PC-9 (cell line): ENCODE results near the gene SYK. TPM values are rescaled to one million over a fixed set of nuclear protein-coding genes. Genes with fewer than 3 reads are reported as not detected.
"Not testable (repeated sequence)": the region's sequence is repeated elsewhere in the genome, so short reads cannot be mapped to it uniquely, and the experiment has no call there.

Experiments used
- BruUV-seq: library from RNA; stranded (reverse); fragments of 400-500 nt; replicated peaks from 2 replicates; lab custom pipeline; 2021; lab: Mats Ljungman, UMichigan
- CTCF ChIA-PET: fragments of 300-600 bp; sonication (Branson Sonifier 250); formaldehyde crosslinking; loops from one replicate; lab custom pipeline; 2022; ENCODE audit warnings: antibody characterized with exemption; lab: Charles Lee
- POLR2A ChIA-PET: fragments of 300-600 bp; sonication (Branson Sonifier 250); formaldehyde crosslinking; loops from one replicate; lab custom pipeline; 2022; ENCODE audit warnings: antibody characterized with exemption; ENCODE audit not compliant: unreplicated experiment; lab: Charles Lee
- DNase-seq, 2 experiments: peaks; one replicate each; pipeline versions ENCODE4 v3.0.0 to v3.0.0-alpha.2; 2015 to 2022; ENCODE audit warnings: mixed read lengths in 1 of 2
- H2AFZ ChIP-seq: fragments of 200-600 bp; sonication (generic); 2 replicates; pipeline ENCODE4 v1.8.1; 2017; ENCODE audit warnings: antibody characterized with exemption
- H3F3A ChIP-seq: fragments of 200-600 bp; sonication (generic); 2 replicates; pipeline ENCODE4 v1.8.1; 2017; ENCODE audit warnings: antibody characterized with exemption, mild to moderate bottlenecking, low read depth; ENCODE audit not compliant: insufficient read depth
- H3K27ac ChIP-seq: fragments of 200-600 bp; sonication (generic); 2 replicates; pipeline ENCODE4 v1.6.1; 2016; ENCODE audit warnings: mixed run types
- H3K27me3 ChIP-seq: fragments of 200-600 bp; sonication (generic); 2 replicates; pipeline ENCODE4 v1.6.1; 2016; ENCODE audit warnings: low read depth, mixed run types; ENCODE audit not compliant: insufficient read depth
- H3K36me3 ChIP-seq: fragments of 200-600 bp; sonication (generic); 2 replicates; pipeline ENCODE4 v1.6.1; 2016; ENCODE audit warnings: low read depth, mixed run types
- H3K4me1 ChIP-seq: fragments of 200-600 bp; sonication (generic); replicated peaks from 2 replicates; pipeline ENCODE4 v1.6.1; 2016; ENCODE audit warnings: mixed run types; ENCODE audit not compliant: insufficient read depth
- H3K4me2 ChIP-seq: fragments of 200-600 bp; sonication (generic); 2 replicates; pipeline ENCODE4 v1.6.1; 2017; ENCODE audit warnings: mixed run types
- H3K4me3 ChIP-seq: fragments of 200-600 bp; sonication (generic); 2 replicates; pipeline ENCODE4 v1.6.1; 2016; ENCODE audit warnings: mixed run types
- H3K79me2 ChIP-seq: fragments of 200-600 bp; sonication (generic); 2 replicates; pipeline ENCODE4 v1.6.1; 2017; ENCODE audit warnings: low read depth, mixed run types
- H3K9me2 ChIP-seq: fragments of 200-600 bp; sonication (generic); 2 replicates; pipeline ENCODE4 v1.8.1; 2017; ENCODE audit warnings: mild to moderate bottlenecking; ENCODE audit not compliant: insufficient read depth
- H3K9me3 ChIP-seq: fragments of 200-600 bp; sonication (generic); 2 replicates; pipeline ENCODE4 v1.8.1; 2016; ENCODE audit warnings: low read depth; ENCODE audit not compliant: insufficient read depth
- H4K20me1 ChIP-seq: fragments of 200-600 bp; sonication (generic); 2 replicates; pipeline ENCODE4 v1.8.1; 2017; ENCODE audit not compliant: insufficient read depth
- EZH2 ChIP-seq: fragments of 200-600 bp; sonication (generic); IDR thresholded peaks from 2 replicates; pipeline ENCODE4 v1.8.0; 2017; ENCODE audit warnings: antibody characterized with exemption, low read depth
- intact Hi-C: fragments of 100-400 bp; cut with micrococcal nuclease; formaldehyde crosslinking; loops from one replicate; pipeline ENCODE4 v1.10.0; 2022; ENCODE audit not compliant: unreplicated experiment
- total RNA-seq: library from RNA; stranded (reverse); gene quantifications from 2 replicates; pipeline ENCODE4 v1.2.3, GENCODE V29; 2021
- TF ChIP-seq, protein P1 (sequence below): fragments of 200-600 bp; sonication (generic); conservative IDR thresholded peaks from 2 replicates; pipeline ENCODE4 v1.6.1; 2017; ENCODE audit warnings: mixed run types, antibody characterized with exemption, mild to moderate bottlenecking, moderate library complexity

SYK gene
- total RNA-seq, 1 experiment from 2014 or later = 32.1 TPM

DNA sequence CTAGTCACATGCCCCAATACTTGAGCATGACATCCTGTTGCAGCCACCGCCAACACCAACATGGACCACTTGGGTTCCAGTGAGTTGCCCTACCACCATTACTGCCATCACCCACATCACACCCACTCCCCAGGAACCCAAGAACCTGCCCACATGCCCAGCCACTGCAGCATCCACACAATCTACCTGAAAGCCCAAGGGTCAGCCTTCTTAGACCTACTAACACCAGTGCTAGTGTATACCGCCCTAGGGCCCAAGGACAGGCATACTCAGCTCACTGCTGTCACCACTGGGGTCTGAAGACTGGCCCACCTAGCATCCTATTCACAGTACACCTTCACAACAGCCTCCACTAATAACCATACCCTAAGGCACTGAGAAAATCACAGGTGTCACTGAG, 82.0 kb downstream of the SYK start:
- TF ChIP-seq, protein P1, sequence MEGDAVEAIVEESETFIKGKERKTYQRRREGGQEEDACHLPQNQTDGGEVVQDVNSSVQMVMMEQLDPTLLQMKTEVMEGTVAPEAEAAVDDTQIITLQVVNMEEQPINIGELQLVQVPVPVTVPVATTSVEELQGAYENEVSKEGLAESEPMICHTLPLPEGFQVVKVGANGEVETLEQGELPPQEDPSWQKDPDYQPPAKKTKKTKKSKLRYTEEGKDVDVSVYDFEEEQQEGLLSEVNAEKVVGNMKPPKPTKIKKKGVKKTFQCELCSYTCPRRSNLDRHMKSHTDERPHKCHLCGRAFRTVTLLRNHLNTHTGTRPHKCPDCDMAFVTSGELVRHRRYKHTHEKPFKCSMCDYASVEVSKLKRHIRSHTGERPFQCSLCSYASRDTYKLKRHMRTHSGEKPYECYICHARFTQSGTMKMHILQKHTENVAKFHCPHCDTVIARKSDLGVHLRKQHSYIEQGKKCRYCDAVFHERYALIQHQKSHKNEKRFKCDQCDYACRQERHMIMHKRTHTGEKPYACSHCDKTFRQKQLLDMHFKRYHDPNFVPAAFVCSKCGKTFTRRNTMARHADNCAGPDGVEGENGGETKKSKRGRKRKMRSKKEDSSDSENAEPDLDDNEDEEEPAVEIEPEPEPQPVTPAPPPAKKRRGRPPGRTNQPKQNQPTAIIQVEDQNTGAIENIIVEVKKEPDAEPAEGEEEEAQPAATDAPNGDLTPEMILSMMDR = no peak
- TF ChIP-seq EZH2 = no peak
- CTCF ChIA-PET = no interaction called here
- Histone ChIP-seq H3K4me2 (no peak overlapping the region), H3K27me3 (no peaks in the 10 kb centered on the region), H3F3A (peaks cover 10% of the 10 kb centered on the region), H3K36me3 (no peaks in the 10 kb centered on the region), H3K27ac (no peak overlapping the region), H3K79me2 (no peaks in the 10 kb centered on the region), H2AFZ (no peak overlapping the region), H3K4me3 (no peak overlapping the region), H3K9me2 (no peaks in the 10 kb centered on the region), H4K20me1 (no peaks in the 10 kb centered on the region), H3K4me1 (no peaks in the 10 kb centered on the region), H3K9me3 (no peaks in the 10 kb centered on the region)
- POLR2A ChIA-PET = no interaction called here
- no TSS peak for BruUV-seq
- no peak for DNase-seq
- intact Hi-C loops = no loop called here

DNA sequence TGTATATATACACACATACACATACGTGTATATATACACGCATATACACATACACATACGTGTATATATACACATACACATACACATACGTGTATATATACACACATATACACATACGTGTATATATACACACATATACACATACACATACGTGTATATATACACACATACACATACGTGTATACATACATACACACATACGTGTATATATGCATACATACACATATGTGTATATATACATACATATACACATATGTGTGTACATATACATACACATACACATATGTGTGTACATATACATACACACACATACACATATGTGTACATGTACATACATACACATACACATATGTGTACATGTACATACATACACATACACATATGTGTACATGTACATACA, 82.6 kb downstream of the SYK start:
- H3K4me1 ChIP-seq = no peaks in the 10 kb centered on the region
- H3K9me2 ChIP-seq = no peaks in the 10 kb centered on the region
- H2AFZ ChIP-seq = no peak overlapping the region
- H3K4me3 ChIP-seq = no peak overlapping the region
- no peaks in the 10 kb centered on the region for H3K27me3 ChIP-seq
- peaks cover 10% of the 10 kb centered on the region for H3F3A ChIP-seq
- no TSS peak for BruUV-seq
- H3K9me3 ChIP-seq = no peaks in the 10 kb centered on the region
- ChIA-PET POLR2A (no interaction called here), CTCF (no interaction called here)
- H3K36me3 ChIP-seq = no peaks in the 10 kb centered on the region
- no peaks in the 10 kb centered on the region for H3K79me2 ChIP-seq
- DNase-seq = no peak
- no peaks in the 10 kb centered on the region for H4K20me1 ChIP-seq
- intact Hi-C loops = no loop called here
- no peak overlapping the region for H3K27ac ChIP-seq
- H3K4me2 ChIP-seq = no peak overlapping the region
- TF ChIP-seq, protein P1 = no peak
- no peak for TF ChIP-seq EZH2

DNA sequence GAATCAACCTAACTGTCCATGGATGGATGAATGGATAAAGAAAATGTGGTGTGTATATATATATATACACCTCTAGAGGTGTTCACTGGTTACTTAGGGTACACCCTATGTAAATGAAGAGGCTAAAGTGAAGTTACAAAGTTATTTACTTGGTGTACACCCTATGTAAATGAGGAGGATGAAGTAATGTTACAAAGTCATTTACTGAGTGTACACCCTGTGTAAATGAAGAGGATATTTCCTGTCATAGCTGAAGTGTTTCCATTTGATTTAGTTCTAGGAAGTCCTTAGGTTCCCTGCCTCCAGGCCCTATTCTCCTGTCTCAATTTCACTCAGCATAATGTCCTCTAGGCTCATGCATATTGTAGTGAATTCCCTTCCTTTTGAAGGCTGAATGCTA, 85.2 kb downstream of the SYK start:
- H3K36me3 ChIP-seq, H3K9me3 ChIP-seq, intact Hi-C loops, H4K20me1 ChIP-seq, H3K27me3 ChIP-seq, H3K4me2 ChIP-seq, CTCF ChIA-PET, H3K27ac ChIP-seq, H3K4me3 ChIP-seq, H3K79me2 ChIP-seq, BruUV-seq, POLR2A ChIA-PET, H2AFZ ChIP-seq, DNase-seq, H3K4me1 ChIP-seq, H3K9me2 ChIP-seq: not testable (repeated sequence)
- peaks cover 10% of the 10 kb centered on the region for H3F3A ChIP-seq

DNA sequence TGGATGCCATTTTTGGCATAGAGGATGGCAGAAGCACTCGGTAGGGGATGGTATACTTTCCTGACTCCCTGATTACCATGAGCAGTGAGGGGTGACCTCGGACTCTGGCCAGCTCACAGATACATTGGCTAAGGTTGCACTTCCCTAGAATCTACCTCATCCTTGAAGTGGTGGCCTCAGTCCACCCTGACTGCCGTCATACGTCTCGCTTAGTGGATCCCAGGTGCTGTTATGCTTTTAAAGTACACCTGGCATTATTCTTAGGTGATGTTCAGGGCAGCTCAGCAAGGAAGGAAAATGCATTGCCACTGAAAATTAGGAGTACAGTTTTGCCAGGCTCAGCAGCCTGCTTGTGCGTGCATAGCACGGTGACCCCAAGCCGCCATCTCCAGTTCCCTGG, 87.3 kb downstream of the SYK start:
- H2AFZ ChIP-seq = no peak overlapping the region
- ChIA-PET CTCF (no interaction called here), POLR2A (no interaction called here)
- no peak for DNase-seq
- no peak overlapping the region for H3K4me3 ChIP-seq
- no peak for TF ChIP-seq EZH2
- no peaks in the 10 kb centered on the region for H3K9me2 ChIP-seq
- no peaks in the 10 kb centered on the region for H4K20me1 ChIP-seq
- H3K27ac ChIP-seq = no peak overlapping the region
- BruUV-seq = no TSS peak
- no peaks in the 10 kb centered on the region for H3K79me2 ChIP-seq
- H3K36me3 ChIP-seq = no peaks in the 10 kb centered on the region
- peaks cover 1% of the 10 kb centered on the region for H3F3A ChIP-seq
- intact Hi-C loops = no loop called here
- H3K4me1 ChIP-seq = no peaks in the 10 kb centered on the region
- no peaks in the 10 kb centered on the region for H3K27me3 ChIP-seq
- no peak overlapping the region for H3K4me2 ChIP-seq
- no peaks in the 10 kb centered on the region for H3K9me3 ChIP-seq
